ENCODE data around the gene HOXB4.

Gene HOXB4

GRCh38 chr17:48552466-48553189 lies 25.5 kb downstream of the HOXB4 start:
- H3K4me3 ChIP-seq (ENCODE audit: low read depth, low read length): no peak overlapping the region
- DNase-seq (ENCODE audit: low read depth): no peak

- no peak overlapping the region for H3K4me3 ChIP-seq (ENCODE audit: low read depth, low read length)
- no peak for DNase-seq (ENCODE audit: low read depth)
These were observed 26.3 kb downstream of the HOXB4 start for GRCh38 chr17:48551596-48552465.

GRCh38 chr17:48551214-48551555 lies 27.0 kb downstream of the HOXB4 start:
- no peak overlapping the region for H3K4me3 ChIP-seq (ENCODE audit: low read depth, low read length)
- DNase-seq (ENCODE audit: low read depth): no peak

- no peak for DNase-seq (ENCODE audit: low read depth)
- H3K4me3 ChIP-seq (ENCODE audit: low read depth, low read length): no peak overlapping the region
These were observed 27.5 kb downstream of the HOXB4 start for GRCh38 chr17:48550502-48551213.

GRCh38 chr17:48549914-48550501 lies 28.1 kb downstream of the HOXB4 start:
- DNase-seq (ENCODE audit: low read depth): no peak
- H3K4me3 ChIP-seq (ENCODE audit: low read depth, low read length): no peak overlapping the region

GRCh38 chr17:48549281-48549630 lies 28.9 kb downstream of the HOXB4 start:
- H3K4me3 ChIP-seq (ENCODE audit: low read depth, low read length): no peak overlapping the region
- no peak for DNase-seq (ENCODE audit: low read depth)

GRCh38 chr17:48548523-48549280 lies 29.4 kb downstream of the HOXB4 start:
- no peak for DNase-seq (ENCODE audit: low read depth)
- H3K4me3 ChIP-seq (ENCODE audit: low read depth, low read length): no peak overlapping the region

- peak overlapping the region; percentile 29 for H3K4me3 ChIP-seq (ENCODE audit: low read depth, low read length)
- DNase-seq (ENCODE audit: low read depth): no peak
These were observed 30.2 kb downstream of the HOXB4 start for GRCh38 chr17:48547808-48548522.

- H3K4me3 ChIP-seq (ENCODE audit: low read depth, low read length): peak overlapping the region; percentile 29
- no peak for DNase-seq (ENCODE audit: low read depth)
These were observed 31.0 kb downstream of the HOXB4 start for GRCh38 chr17:48546924-48547807.

GRCh38 chr17:48546137-48546923 lies 31.8 kb downstream of the HOXB4 start:
- H3K4me3 ChIP-seq (ENCODE audit: low read depth, low read length): peak overlapping the region; percentile 29
- no peak for DNase-seq (ENCODE audit: low read depth)

GRCh38 chr17:48545539-48545938 lies 32.6 kb downstream of the HOXB4 start:
- peak overlapping the region; percentile 63 for H3K4me3 ChIP-seq (ENCODE audit: low read depth, low read length)
- DNase-seq (ENCODE audit: low read depth): no peak

GRCh38 chr17:48545022-48545375 lies 33.2 kb downstream of the HOXB4 start, which contains the start of gene HOXB2:
Gene HOXB2, minus strand, starts transcription at chr17:48545109. Its CDS starts 198 bp downstream, at chr17:48544911.
- peak within 1 kb of the TSS; percentile 63 for H3K4me3 ChIP-seq (ENCODE audit: low read depth, low read length)
- DNase-seq (ENCODE audit: low read depth): no peak

GRCh38 chr17:48544349-48545021 lies 33.7 kb downstream of the HOXB4 start:
- H3K4me3 ChIP-seq (ENCODE audit: low read depth, low read length): peak overlapping the region; percentile 63
- DNase-seq (ENCODE audit: low read depth): no peak

GRCh38 chr17:48543854-48544348 lies 34.2 kb downstream of the HOXB4 start:
- DNase-seq (ENCODE audit: low read depth): no peak
- peak overlapping the region; percentile 63 for H3K4me3 ChIP-seq (ENCODE audit: low read depth, low read length)

GRCh38 chr17:48543107-48543853 lies 34.9 kb downstream of the HOXB4 start:
- no peak for DNase-seq (ENCODE audit: low read depth)
- H3K4me3 ChIP-seq (ENCODE audit: low read depth, low read length): peak overlapping the region; percentile 63

GRCh38 chr17:48542698-48543106 lies 35.4 kb downstream of the HOXB4 start:
- DNase-seq (ENCODE audit: low read depth): no peak
- peak overlapping the region; percentile 63 for H3K4me3 ChIP-seq (ENCODE audit: low read depth, low read length)
